Measurements from ENCODE around the gene PROZ. TPM values are rescaled to one million over a fixed set of nuclear protein-coding genes. Genes with fewer than 3 reads are reported as not detected.

Gene PROZ
- total RNA-seq, 1 experiment from 2014 or later, result not detected

- no peak overlapping the region for H3K4me3 ChIP-seq (replicated peaks in 1 of 2; ENCODE audit: low read depth in 1 of 2, low read length in 2 of 2)
- intact Hi-C loops (cut with micrococcal nuclease), result no loop called here
- no peak overlapping the region for H3K27ac ChIP-seq (ENCODE audit: low read depth, low read length)
- no peaks in the 10 kb centered on the region for H3K4me1 ChIP-seq (ENCODE audit: control insufficient read depth in 1 of 2, insufficient read depth in 2 of 2, low read length in 2 of 2)
- no peaks in the 10 kb centered on the region for H3K9me3 ChIP-seq (ENCODE audit: control insufficient read depth in 1 of 2, insufficient read depth in 1 of 2, low read depth in 1 of 2, low read length in 2 of 2)
- CTCF ChIA-PET, result no interaction called here
- H3K9ac ChIP-seq (ENCODE audit: low read length), result no peak overlapping the region
- H3K27me3 ChIP-seq (ENCODE audit: insufficient read depth, low read length), result no peaks in the 10 kb centered on the region
- POLR2A ChIA-PET, result no interaction called here
- H4K20me1 ChIP-seq (ENCODE audit: insufficient read depth), result no peaks in the 10 kb centered on the region
- no peak overlapping the region for H2AFZ ChIP-seq (ENCODE audit: low read depth, low read length, poor library complexity, severe bottlenecking)
- DNase-seq (ENCODE audit: low read depth, low spot score), result no peak
- no peaks in the 10 kb centered on the region for H3K79me2 ChIP-seq (ENCODE audit: insufficient read depth, low read length)
- TF ChIP-seq CBX3 (IDR thresholded peaks at IDR 0.05; ENCODE audit: low read depth) (no peak), MAX (IDR thresholded peaks at IDR 0.05) (no peak)
- no peaks in the 10 kb centered on the region for H3K9me2 ChIP-seq (ENCODE audit: insufficient read depth)
- H3K4me2 ChIP-seq (ENCODE audit: low read length), result no peak overlapping the region
- ATAC-seq, result no peak
- H3K36me3 ChIP-seq (ENCODE audit: control insufficient read depth in 1 of 2, insufficient read depth in 2 of 2, low read length in 2 of 2), result no peaks in the 10 kb centered on the region
- RAD21 ChIA-PET (ENCODE audit: low non-redundant PET in 1 of 2, low total read pairs in 2 of 2, uncharacterized antibody in 2 of 2, unreplicated experiment in 2 of 2), result no interaction called here
- BruUV-seq (replicated peaks), result no TSS peak
Measured at GRCh38 chr13:113142876-113143275, 15.6 kb upstream of the PROZ start.

GRCh38 chr13:113143466-113144254, 14.8 kb upstream of the PROZ start:
- BruUV-seq (replicated peaks), result no TSS peak
- no peaks in the 10 kb centered on the region for H3K36me3 ChIP-seq (ENCODE audit: control insufficient read depth in 1 of 2, insufficient read depth in 2 of 2, low read length in 2 of 2)
- no peak overlapping the region for H3K27ac ChIP-seq (ENCODE audit: low read depth, low read length)
- CTCF ChIA-PET, result no interaction called here
- H3K79me2 ChIP-seq (ENCODE audit: insufficient read depth, low read length), result no peaks in the 10 kb centered on the region
- H3K4me1 ChIP-seq (ENCODE audit: control insufficient read depth in 1 of 2, insufficient read depth in 2 of 2, low read length in 2 of 2), result no peaks in the 10 kb centered on the region
- H3K9me3 ChIP-seq (ENCODE audit: control insufficient read depth in 1 of 2, insufficient read depth in 1 of 2, low read depth in 1 of 2, low read length in 2 of 2), result no peaks in the 10 kb centered on the region
- no peak overlapping the region for H2AFZ ChIP-seq (ENCODE audit: low read depth, low read length, poor library complexity, severe bottlenecking)
- TF ChIP-seq CTCF (IDR thresholded peaks at IDR 0.05 in 2 of 3, conservative IDR thresholded peaks at IDR 0.05 in 1 of 3; ENCODE audit: borderline replicate concordance in 1 of 3, insufficient read depth in 1 of 3, low read depth in 2 of 3, low read length in 2 of 3) (no peak), SP1 (IDR thresholded peaks at IDR 0.05; ENCODE audit: low read depth) (no peak), POLR2A (IDR thresholded peaks at IDR 0.05; ENCODE audit: borderline replicate concordance, extremely low read depth, insufficient read depth, insufficient read length) (no peak), EGR1 (IDR thresholded peaks at IDR 0.05; ENCODE audit: low read depth) (no peak), JUND (IDR thresholded peaks at IDR 0.05) (no peak), EZH2phosphoT487 (IDR thresholded peaks at IDR 0.05; ENCODE audit: borderline replicate concordance) (no peak), POLR2AphosphoS5 (IDR thresholded peaks at IDR 0.05; ENCODE audit: low read depth, low read length) (no peak), FOSL1 (IDR thresholded peaks at IDR 0.05; ENCODE audit: low read depth) (no peak), ATF3 (IDR thresholded peaks at IDR 0.05) (no peak), EZH2 (IDR thresholded peaks at IDR 0.05) (no peak), ZFX (IDR thresholded peaks at IDR 0.05) (no peak)
- no peak overlapping the region for H3K4me3 ChIP-seq (replicated peaks in 1 of 2; ENCODE audit: low read depth in 1 of 2, low read length in 2 of 2)
- H3K9me2 ChIP-seq (ENCODE audit: insufficient read depth), result no peaks in the 10 kb centered on the region
- DNase-seq (ENCODE audit: low read depth, low spot score) (no peak), ATAC-seq (no peak)
- H4K20me1 ChIP-seq (ENCODE audit: insufficient read depth), result no peaks in the 10 kb centered on the region
- no peak overlapping the region for H3K4me2 ChIP-seq (ENCODE audit: low read length)
- RAD21 ChIA-PET (ENCODE audit: low non-redundant PET in 1 of 2, low total read pairs in 2 of 2, uncharacterized antibody in 2 of 2, unreplicated experiment in 2 of 2), result no interaction called here
- no peaks in the 10 kb centered on the region for H3K27me3 ChIP-seq (ENCODE audit: insufficient read depth, low read length)
- no peak overlapping the region for H3K9ac ChIP-seq (ENCODE audit: low read length)
- POLR2A ChIA-PET, result no interaction called here
- intact Hi-C loops (cut with micrococcal nuclease), result no loop called here

Measured in HCT116 (cell line).